Measurements from ENCODE around the gene MITF.
"Not testable (repeated sequence)": the region's sequence is repeated elsewhere in the genome, so short reads cannot be mapped to it uniquely, and the experiment has no call there.

Gene MITF

GRCh38 chr3:69914395-69914794 lies 175.1 kb downstream of the MITF start:
- TF ChIP-seq CTCF (conservative IDR thresholded peaks at IDR 0.05; ENCODE audit: low read depth, low read length): no peak
- DNase-seq (ENCODE audit: low read depth): no peak
- H3K4me3 ChIP-seq (ENCODE audit: low read length): no peak overlapping the region

- no peak overlapping the region for H3K4me3 ChIP-seq (ENCODE audit: low read length)
- DNase-seq (ENCODE audit: low read depth): no peak
- no peak for TF ChIP-seq CTCF (conservative IDR thresholded peaks at IDR 0.05; ENCODE audit: low read depth, low read length)
Measured at GRCh38 chr3:69915726-69916125, 176.5 kb downstream of the MITF start.

GRCh38 chr3:69920009-69920408 lies 180.7 kb downstream of the MITF start:
- not testable (repeated sequence) for DNase-seq (ENCODE audit: low read depth); H3K4me3 ChIP-seq (ENCODE audit: low read length)
- peak; percentile 35 for TF ChIP-seq CTCF (conservative IDR thresholded peaks at IDR 0.05; ENCODE audit: low read depth, low read length)

GRCh38 chr3:69921651-69922050 lies 182.4 kb downstream of the MITF start:
- no peak for TF ChIP-seq CTCF (conservative IDR thresholded peaks at IDR 0.05; ENCODE audit: low read depth, low read length)
- no peak for DNase-seq (ENCODE audit: low read depth)
- H3K4me3 ChIP-seq (ENCODE audit: low read length): no peak overlapping the region

- no peak overlapping the region for H3K4me3 ChIP-seq (ENCODE audit: low read length)
- TF ChIP-seq CTCF (conservative IDR thresholded peaks at IDR 0.05; ENCODE audit: low read depth, low read length): no peak
- DNase-seq (ENCODE audit: low read depth): no peak
Measured at GRCh38 chr3:69922521-69923000, 183.3 kb downstream of the MITF start.

GRCh38 chr3:69925506-69925905 lies 186.2 kb downstream of the MITF start:
- DNase-seq (ENCODE audit: low read depth): no peak
- no peak for TF ChIP-seq CTCF (conservative IDR thresholded peaks at IDR 0.05; ENCODE audit: low read depth, low read length)
- no peak overlapping the region for H3K4me3 ChIP-seq (ENCODE audit: low read length)

- no peak overlapping the region for H3K4me3 ChIP-seq (ENCODE audit: low read length)
- DNase-seq (ENCODE audit: low read depth): no peak
- TF ChIP-seq CTCF (conservative IDR thresholded peaks at IDR 0.05; ENCODE audit: low read depth, low read length): no peak
Measured at GRCh38 chr3:69926385-69926784, 187.1 kb downstream of the MITF start.

Measured in retinal pigment epithelial cell (primary cell).